PC-3 (cell line): ENCODE results near the gene LIN28A. TPM values are rescaled to one million over a fixed set of nuclear protein-coding genes. Genes with fewer than 3 reads are reported as not detected.

Experiments used
- ATAC-seq: fragments of 200-7000 bp; cut with Tn5 transposase; 2 replicates; pipeline ENCODE4 v1.9.1; 2020; ENCODE audit warnings: mild to moderate bottlenecking, moderate library complexity
- BruUV-seq: library from RNA; stranded (reverse); fragments of 400-500 nt; replicated peaks from 2 replicates; lab custom pipeline; 2021; lab: Mats Ljungman, UMichigan
- CTCF ChIA-PET: fragments of 300-600 bp; sonication (Branson Sonifier 250); formaldehyde crosslinking; loops from one replicate; lab custom pipeline; 2022; ENCODE audit warnings: antibody characterized with exemption; lab: Charles Lee
- POLR2A ChIA-PET: fragments of 300-600 bp; sonication (Branson Sonifier 250); formaldehyde crosslinking; loops from one replicate; lab custom pipeline; 2022; ENCODE audit warnings: antibody characterized with exemption; ENCODE audit not compliant: unreplicated experiment; lab: Charles Lee
- DNase-seq: peaks from one replicate; pipeline ENCODE4 v3.0.0-alpha.2; 2015
- H2AFZ ChIP-seq: fragments of 300-600 bp; sonication (generic); 2 replicates; pipeline ENCODE4 v1.6.0; 2016; ENCODE audit warnings: antibody characterized with exemption, low read length
- H3F3A ChIP-seq: fragments of 300-600 bp; sonication (generic); one replicate; pipeline ENCODE4 v1.6.0; 2017; ENCODE audit warnings: antibody characterized with exemption, low read length, control low read depth, mild to moderate bottlenecking; ENCODE audit not compliant: unreplicated experiment
- H3K27ac ChIP-seq: fragments of 300-600 bp; sonication (generic); 2 replicates; pipeline ENCODE4 v1.5.1; 2016; ENCODE audit warnings: mild to moderate bottlenecking, low read length
- H3K27me3 ChIP-seq: fragments of 300-600 bp; sonication (generic); 2 replicates; pipeline ENCODE4 v1.6.1; 2016; ENCODE audit warnings: low read length, mixed read lengths
- H3K36me3 ChIP-seq: fragments of 300-600 bp; sonication (generic); 2 replicates; pipeline ENCODE4 v1.6.1; 2016; ENCODE audit warnings: low read depth, mixed run types, low read length, mixed read lengths
- H3K4me1 ChIP-seq: fragments of 300-600 bp; sonication (generic); 2 replicates; pipeline ENCODE4 v1.5.1; 2016; ENCODE audit warnings: low read length; ENCODE audit not compliant: insufficient read depth
- H3K4me2 ChIP-seq: fragments of 300-600 bp; sonication (generic); 2 replicates; pipeline ENCODE4 v1.6.0; 2016; ENCODE audit warnings: low read length
- H3K4me3 ChIP-seq: fragments of 300-600 bp; sonication (generic); 2 replicates; pipeline ENCODE4 v1.5.1; 2016; ENCODE audit warnings: mild to moderate bottlenecking, low read length, mixed read lengths
- H3K79me2 ChIP-seq: fragments of 300-600 bp; sonication (generic); 2 replicates; pipeline ENCODE4 v1.6.1; 2017; ENCODE audit warnings: low read length, mixed read lengths
- H3K9ac ChIP-seq: fragments of 300-600 bp; sonication (generic); 2 replicates; pipeline ENCODE4 v1.6.0; 2016; ENCODE audit warnings: mild to moderate bottlenecking, low read length
- H3K9me2 ChIP-seq: fragments of 300-600 bp; sonication (generic); replicated peaks from 2 replicates; pipeline ENCODE4 v1.6.1; 2016; ENCODE audit warnings: mixed run types, low read length, mixed read lengths
- H3K9me3 ChIP-seq: fragments of 300-600 bp; sonication (generic); 2 replicates; pipeline ENCODE4 v1.6.1; 2016; ENCODE audit warnings: low read length, mixed read lengths
- H4K20me1 ChIP-seq: fragments of 300-600 bp; sonication (generic); 2 replicates; pipeline ENCODE4 v1.6.1; 2016; ENCODE audit warnings: low read length, mixed read lengths
- EZH2 ChIP-seq: fragments of 300-600 bp; sonication (generic); IDR thresholded peaks from one replicate; pipeline ENCODE4 v1.6.1; 2017; ENCODE audit warnings: antibody characterized with exemption, mild to moderate bottlenecking, low read length; ENCODE audit not compliant: unreplicated experiment
- EZH2phosphoT487 ChIP-seq: fragments of 300-600 bp; sonication (generic); IDR thresholded peaks from 2 replicates; pipeline ENCODE4 v1.6.1; 2018; ENCODE audit warnings: mild to moderate bottlenecking, antibody characterized with exemption, low read length, borderline replicate concordance
- intact Hi-C: fragments of 100-400 bp; cut with micrococcal nuclease; formaldehyde crosslinking; loops from 2 replicates; pipeline ENCODE4 v1.9.0; 2023
- total RNA-seq: library from RNA; depleted of rRNA; stranded (reverse); fragments of >200 nt; gene quantifications from 2 replicates; pipeline ENCODE4 v1.2.3, GENCODE V29; 2014
- TF ChIP-seq, protein P1 (sequence below): fragments of 300-600 bp; sonication (generic); conservative IDR thresholded peaks from 2 replicates; pipeline ENCODE4 v1.5.1; 2017; ENCODE audit warnings: antibody characterized with exemption, low read depth, mild to moderate bottlenecking, low read length

Gene LIN28A
- total RNA-seq, 1 experiment from 2014 or later: not detected

GRCh38 chr1:26405281-26405915 is 5.2 kb upstream of the LIN28A start:
- CTCF ChIA-PET: interaction anchor here (2.1 kb wide), 1 partner anchor 12 kb away, joined by 6 read pairs; no protein-coding TSS in a partner anchor
- H3K4me3 ChIP-seq: peak overlapping the region; percentile 3; the same call in 1 of the 2 replicates
- H3K4me2 ChIP-seq: peak overlapping the region; percentile 61
- ATAC-seq: no peak
- H2AFZ ChIP-seq: no peak overlapping the region
- H3K79me2 ChIP-seq: no peaks in the 10 kb centered on the region
- POLR2A ChIA-PET: interaction anchor here (0.6 kb wide), 2 partner anchors 22 to 46 kb away, joined by 3 to 5 read pairs; no protein-coding TSS in a partner anchor
- H3F3A ChIP-seq: no peaks in the 10 kb centered on the region
- H3K9ac ChIP-seq: no peak overlapping the region
- peak overlapping the region; percentile 48 for H3K27ac ChIP-seq
- no TSS peak for BruUV-seq
- no peaks in the 10 kb centered on the region for H3K27me3 ChIP-seq
- TF ChIP-seq EZH2phosphoT487: no peak
- TF ChIP-seq, protein P1, sequence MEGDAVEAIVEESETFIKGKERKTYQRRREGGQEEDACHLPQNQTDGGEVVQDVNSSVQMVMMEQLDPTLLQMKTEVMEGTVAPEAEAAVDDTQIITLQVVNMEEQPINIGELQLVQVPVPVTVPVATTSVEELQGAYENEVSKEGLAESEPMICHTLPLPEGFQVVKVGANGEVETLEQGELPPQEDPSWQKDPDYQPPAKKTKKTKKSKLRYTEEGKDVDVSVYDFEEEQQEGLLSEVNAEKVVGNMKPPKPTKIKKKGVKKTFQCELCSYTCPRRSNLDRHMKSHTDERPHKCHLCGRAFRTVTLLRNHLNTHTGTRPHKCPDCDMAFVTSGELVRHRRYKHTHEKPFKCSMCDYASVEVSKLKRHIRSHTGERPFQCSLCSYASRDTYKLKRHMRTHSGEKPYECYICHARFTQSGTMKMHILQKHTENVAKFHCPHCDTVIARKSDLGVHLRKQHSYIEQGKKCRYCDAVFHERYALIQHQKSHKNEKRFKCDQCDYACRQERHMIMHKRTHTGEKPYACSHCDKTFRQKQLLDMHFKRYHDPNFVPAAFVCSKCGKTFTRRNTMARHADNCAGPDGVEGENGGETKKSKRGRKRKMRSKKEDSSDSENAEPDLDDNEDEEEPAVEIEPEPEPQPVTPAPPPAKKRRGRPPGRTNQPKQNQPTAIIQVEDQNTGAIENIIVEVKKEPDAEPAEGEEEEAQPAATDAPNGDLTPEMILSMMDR: no peak
- TF ChIP-seq EZH2: no peak
- no peaks in the 10 kb centered on the region for H3K36me3 ChIP-seq
- H4K20me1 ChIP-seq: no peaks in the 10 kb centered on the region
- H3K9me2 ChIP-seq: no peaks in the 10 kb centered on the region
- no peaks in the 10 kb centered on the region for H3K9me3 ChIP-seq
- intact Hi-C loops: no loop called here
- H3K4me1 ChIP-seq: peaks cover 29% of the 10 kb centered on the region
- DNase-seq: peak; percentile 56

- no peaks in the 10 kb centered on the region for H4K20me1 ChIP-seq
- H3K4me3 ChIP-seq: no peak overlapping the region
- ChIA-PET POLR2A (interaction anchor here (0.5 kb wide), 1 partner anchor 9 kb away, joined by 4 read pairs; no protein-coding TSS in a partner anchor), CTCF (no interaction called here)
- no TSS peak for BruUV-seq
- H3K4me2 ChIP-seq: no peak overlapping the region
- peaks cover 29% of the 10 kb centered on the region for H3K4me1 ChIP-seq
- H3K9me2 ChIP-seq: no peaks in the 10 kb centered on the region
- H3K27ac ChIP-seq: no peak overlapping the region
- TF ChIP-seq EZH2phosphoT487 (no peak), EZH2 (no peak)
- TF ChIP-seq, protein P1: no peak
- no peak overlapping the region for H2AFZ ChIP-seq
- no peaks in the 10 kb centered on the region for H3K79me2 ChIP-seq
- H3K9ac ChIP-seq: no peak overlapping the region
- DNase-seq: peak; percentile 87
- peak; percentile 48 for ATAC-seq
- intact Hi-C loops: no loop called here
- H3K27me3 ChIP-seq: peaks cover 24% of the 10 kb centered on the region
- no peaks in the 10 kb centered on the region for H3K9me3 ChIP-seq
- no peaks in the 10 kb centered on the region for H3K36me3 ChIP-seq
- H3F3A ChIP-seq: no peaks in the 10 kb centered on the region
Measured at GRCh38 chr1:26408604-26409003, 2.0 kb upstream of the LIN28A start.

- H3K4me1 ChIP-seq: peaks cover 22% of the 10 kb centered on the region
- H2AFZ ChIP-seq: no peak overlapping the region
- ChIA-PET CTCF (no interaction called here), POLR2A (no interaction called here)
- H3F3A ChIP-seq: no peaks in the 10 kb centered on the region
- H3K4me3 ChIP-seq: no peak overlapping the region
- H3K36me3 ChIP-seq: no peaks in the 10 kb centered on the region
- ATAC-seq: no peak
- TF ChIP-seq EZH2phosphoT487 (no peak), EZH2 (no peak)
- TF ChIP-seq, protein P1: no peak
- no peak for DNase-seq
- H3K4me2 ChIP-seq: no peak overlapping the region
- no peak overlapping the region for H3K27ac ChIP-seq
- peaks cover 29% of the 10 kb centered on the region for H3K27me3 ChIP-seq
- no peaks in the 10 kb centered on the region for H4K20me1 ChIP-seq
- intact Hi-C loops: no loop called here
- H3K9me2 ChIP-seq: no peaks in the 10 kb centered on the region
- BruUV-seq: no TSS peak
- H3K79me2 ChIP-seq: no peaks in the 10 kb centered on the region
- H3K9ac ChIP-seq: no peak overlapping the region
- no peaks in the 10 kb centered on the region for H3K9me3 ChIP-seq
Measured at GRCh38 chr1:26409191-26409807, 1.3 kb upstream of the LIN28A start.
